Measurements from ENCODE around the gene MADD.
A peak's percentile ranks its signal among the peaks of the same experiment; 100 is the strongest.

The MADD gene

DNA sequence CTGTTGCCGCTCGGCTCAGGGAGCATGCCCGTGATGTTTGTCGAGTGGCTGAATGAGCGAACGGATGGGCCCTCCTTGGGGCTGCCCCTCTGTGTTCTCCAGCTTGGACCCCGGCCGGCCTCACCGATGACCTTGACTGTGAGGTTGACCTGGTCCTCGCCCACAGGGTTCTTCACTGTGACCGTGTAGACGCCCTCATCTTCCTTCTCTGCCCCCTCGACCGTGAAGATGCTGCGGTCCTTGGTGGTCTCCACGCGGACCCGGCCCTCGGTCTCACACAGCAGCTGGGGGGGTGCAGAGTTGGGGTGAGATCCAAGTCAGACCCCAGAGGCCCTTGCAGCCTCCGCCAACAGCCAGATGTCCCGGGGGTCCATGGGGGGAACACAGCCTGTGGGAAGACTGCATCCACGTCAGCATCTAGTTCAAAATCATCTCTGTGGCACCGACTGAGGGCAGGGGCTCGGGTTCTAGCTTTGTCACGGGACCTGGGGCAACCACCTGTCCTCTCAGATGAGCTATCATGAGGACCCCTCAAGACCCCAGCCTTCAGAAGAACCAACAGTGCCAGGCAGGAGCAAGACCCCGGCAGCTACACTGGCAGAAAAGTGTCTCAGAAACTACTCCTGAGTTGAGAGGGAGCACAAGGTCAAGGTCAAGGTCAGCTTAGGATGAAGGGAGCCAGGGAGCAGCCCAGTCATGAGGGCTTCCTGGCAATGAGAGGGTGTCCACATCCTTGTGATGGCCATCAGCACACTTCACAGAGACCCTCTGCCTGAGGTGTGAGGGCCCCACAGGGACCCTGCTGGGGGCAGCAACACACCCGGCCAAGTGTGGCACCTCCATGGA lies 68.7 kb downstream of the MADD start:
- no peak for DNase-seq (ENCODE audit: low spot score)

GRCh38 chr11:47340010-47340409 lies 70.1 kb downstream of the MADD start:
- DNase-seq (ENCODE audit: low spot score) = no peak

- no peak for DNase-seq (ENCODE audit: low spot score)
Observed at GRCh38 chr11:47340980-47341775, 71.2 kb downstream of the MADD start.

DNA sequence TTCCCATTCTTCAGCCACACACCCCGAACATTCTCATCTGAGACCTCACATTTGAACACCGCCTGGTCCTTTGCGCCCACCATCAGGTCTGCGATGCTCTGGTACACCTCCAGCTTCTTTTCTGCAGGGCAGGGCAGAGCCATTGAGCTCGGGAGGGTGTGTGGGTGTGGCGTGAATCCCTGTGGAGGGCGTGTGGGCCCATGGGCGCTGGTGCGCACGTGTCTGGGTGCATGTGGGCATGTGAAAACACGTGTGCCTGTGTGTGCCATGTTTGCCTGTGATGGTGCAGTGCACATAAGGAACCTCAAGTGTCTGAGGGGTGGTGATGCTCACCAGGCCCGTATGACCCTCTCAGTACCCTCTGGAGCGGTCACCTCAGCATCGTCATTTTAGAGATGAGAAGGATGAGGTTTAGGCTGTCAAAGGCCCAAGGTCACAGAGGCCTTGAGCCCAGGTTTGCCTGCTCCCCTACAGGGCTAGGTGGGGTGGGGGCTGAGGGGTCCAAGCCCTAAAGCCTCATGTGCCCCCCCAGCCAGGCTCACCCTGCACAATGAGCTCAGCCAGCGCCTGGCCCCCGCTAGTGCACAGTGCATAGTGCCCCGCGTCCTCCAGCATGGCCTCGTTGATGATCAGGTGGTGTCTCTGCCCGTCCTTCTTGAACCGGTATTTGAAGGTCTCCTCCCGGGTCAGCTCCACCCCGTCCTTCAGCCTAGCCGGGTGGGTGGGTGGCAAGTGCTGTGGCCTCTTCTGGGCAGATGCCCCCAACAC lies 72.3 kb downstream of the MADD start:
- no peak for DNase-seq (ENCODE audit: low spot score)

- no peak for DNase-seq (ENCODE audit: low spot score)
Observed at GRCh38 chr11:47342854-47343253, 72.9 kb downstream of the MADD start.

DNA sequence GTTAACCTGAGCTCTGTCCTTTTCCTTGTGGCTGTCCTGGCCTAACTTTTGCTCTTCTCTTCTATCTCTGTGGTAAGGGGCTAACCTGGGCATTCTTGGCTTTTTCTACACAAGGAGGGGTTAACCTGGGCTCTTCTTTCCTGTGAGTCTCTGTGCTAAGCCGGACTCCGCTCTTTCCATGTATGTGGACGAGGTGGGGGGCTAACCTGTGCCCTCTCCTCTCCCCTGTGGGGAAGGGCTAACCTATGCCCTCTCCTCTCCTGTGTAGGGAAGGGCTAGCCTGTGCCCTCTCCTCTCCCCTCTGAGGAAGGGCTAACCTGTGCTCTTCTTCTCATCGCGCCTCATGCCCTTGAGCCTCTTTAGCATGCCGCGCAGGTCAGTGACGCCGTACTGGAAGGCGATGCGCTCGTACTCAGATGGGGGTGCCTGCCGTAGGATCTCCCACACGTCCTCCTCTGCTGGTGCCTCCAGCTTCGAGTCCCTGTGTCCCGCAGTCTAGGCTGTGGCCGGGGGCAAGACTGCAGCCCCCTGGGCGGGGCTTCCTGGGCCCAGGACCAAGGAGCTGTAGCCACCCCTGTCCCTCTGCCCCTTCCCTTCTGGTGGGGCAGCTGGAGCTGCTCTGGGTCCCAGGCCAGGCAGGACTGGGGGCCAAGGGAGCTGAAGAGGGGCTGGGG lies 76.1 kb downstream of the MADD start:
- no peak for DNase-seq (ENCODE audit: low spot score)

GRCh38 chr11:47347137-47347536 lies 77.2 kb downstream of the MADD start:
- DNase-seq (ENCODE audit: low spot score) = no peak

DNA sequence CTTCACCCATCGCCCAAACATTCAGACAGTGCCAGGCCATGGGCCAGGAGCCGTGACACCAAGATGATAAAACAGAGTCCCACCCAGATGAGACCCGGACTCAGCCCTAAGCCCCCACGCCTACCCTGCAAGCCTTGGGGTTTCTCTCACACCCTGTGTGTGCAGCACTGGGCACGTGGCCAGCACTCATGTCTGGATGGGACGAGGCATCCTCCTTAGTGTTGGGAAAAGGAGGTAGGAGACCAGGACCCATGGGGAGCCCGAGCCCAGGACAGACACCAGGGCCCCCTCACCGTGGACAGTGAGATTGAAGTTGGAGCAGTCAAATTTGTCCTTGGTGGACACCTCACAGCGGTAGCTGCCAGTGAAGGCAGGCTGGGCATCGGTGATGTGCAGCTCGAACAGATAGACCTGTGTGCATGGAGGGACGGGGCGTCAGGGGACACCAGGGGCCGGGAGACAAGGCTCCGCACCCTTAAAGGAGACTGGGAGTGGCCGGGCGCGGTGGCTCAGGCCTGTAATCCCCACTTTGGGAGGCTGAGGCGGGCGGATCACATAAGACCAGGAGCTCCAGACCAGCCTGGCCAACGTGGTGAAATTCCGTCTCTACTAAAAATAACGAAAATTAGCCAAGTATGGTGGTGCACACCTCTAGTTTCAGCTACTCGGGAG lies 78.3 kb downstream of the MADD start:
- DNase-seq (ENCODE audit: low spot score) = no peak

- peak; percentile 13 for DNase-seq (ENCODE audit: low spot score)
Observed at GRCh38 chr11:47348859-47349258, 78.9 kb downstream of the MADD start.

DNA sequence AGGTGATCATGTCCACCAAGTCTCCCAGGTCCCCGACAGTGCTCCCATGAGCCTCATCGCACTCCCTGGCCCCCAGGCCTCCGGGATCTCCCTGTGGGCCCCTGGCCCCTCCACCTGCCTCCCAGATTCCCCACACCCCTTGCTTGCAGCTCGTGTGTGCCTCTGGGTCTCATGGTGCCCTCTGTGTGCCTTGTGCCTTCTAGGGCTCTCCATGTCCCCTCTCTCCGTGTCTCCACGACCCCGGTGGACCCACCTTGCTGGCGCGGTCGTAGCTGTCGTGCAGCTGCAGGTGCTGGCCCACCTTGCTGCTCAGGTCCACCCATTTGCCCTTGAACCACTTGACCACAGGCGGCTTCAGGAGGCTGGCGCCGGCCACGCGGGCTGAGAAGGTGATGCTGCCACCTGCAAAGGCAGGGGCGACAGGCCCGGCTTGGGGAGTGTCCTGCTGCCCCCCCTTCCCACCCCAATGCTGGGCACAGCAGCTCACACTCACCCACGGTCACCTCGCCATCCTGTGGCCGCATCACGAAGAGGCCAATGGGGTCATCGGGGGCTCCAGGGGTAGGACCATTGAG lies 79.7 kb downstream of the MADD start:
- no peak for DNase-seq (ENCODE audit: low spot score)

- no peak for DNase-seq (ENCODE audit: low spot score)
Observed at GRCh38 chr11:47350315-47350714, 80.4 kb downstream of the MADD start.

- no peak for DNase-seq (ENCODE audit: low spot score)
Observed at GRCh38 chr11:47351156-47352126, 81.5 kb downstream of the MADD start.

DNA sequence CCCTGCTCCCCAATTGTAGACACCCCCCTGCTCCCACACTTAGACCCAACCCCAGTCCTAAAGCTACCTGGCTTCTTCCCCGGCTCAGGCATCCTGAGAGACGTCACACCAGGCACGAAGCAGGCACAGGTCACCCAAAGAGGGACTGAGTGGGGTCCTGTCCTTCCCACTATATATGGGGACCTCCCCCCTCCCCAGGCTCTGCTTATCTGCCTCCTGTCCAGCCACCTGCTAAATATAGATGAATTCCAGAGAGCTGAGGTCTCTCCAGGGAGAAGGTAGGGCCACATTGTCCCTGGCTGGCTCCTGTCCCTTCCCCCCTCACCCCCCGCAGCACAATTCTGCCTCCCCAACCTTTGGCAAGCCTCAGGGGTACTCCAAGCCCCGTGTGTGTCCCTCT lies 82.6 kb downstream of the MADD start, which contains the start of gene MYBPC3:
Gene MYBPC3, minus strand, starts transcription at position 147 of the 400 bp plus-strand sequence. Its CDS starts 55 bp downstream, at position 92.
- DNase-seq (ENCODE audit: low spot score) = no peak

GRCh38 chr11:47353978-47354774 lies 84.2 kb downstream of the MADD start:
- no peak for DNase-seq (ENCODE audit: low spot score)

DNA sequence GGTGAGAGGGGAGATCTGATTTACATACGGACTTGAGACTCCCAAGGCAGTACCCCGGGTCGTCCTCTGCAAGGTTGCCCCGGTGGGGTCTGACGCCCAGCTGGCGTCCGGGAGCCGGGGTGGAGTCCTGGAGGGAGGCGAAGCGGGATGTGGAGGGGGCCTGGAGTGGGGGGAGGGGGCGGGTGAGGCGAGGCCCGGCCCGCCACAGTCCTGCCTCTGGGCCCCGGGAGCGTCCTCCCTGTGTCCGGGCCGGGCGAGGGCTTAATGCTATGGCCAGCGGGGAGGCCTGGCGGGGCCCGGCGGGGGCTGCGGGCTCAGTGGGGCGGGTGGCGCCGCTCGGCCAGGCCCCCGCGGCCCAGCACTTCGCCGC lies 85.0 kb downstream of the MADD start:
- DNase-seq (ENCODE audit: low spot score) = peak; percentile 9

- DNase-seq (ENCODE audit: low spot score) = peak; percentile 90
Observed at GRCh38 chr11:47355283-47356128, 85.6 kb downstream of the MADD start.

- no peak for DNase-seq (ENCODE audit: low spot score)
Observed at GRCh38 chr11:47356129-47356997, 86.4 kb downstream of the MADD start.
